Activated CD8-positive, alpha-beta memory T cell treated with anti-CD3 and anti-CD28 coated beads for 48 hours (primary cell): ENCODE data around the gene PCDHA7.
"Not testable (repeated sequence)": the region's sequence is repeated elsewhere in the genome, so short reads cannot be mapped to it uniquely, and the experiment has no call there.

Source experiments
- DNase-seq, 3 experiments: peaks; one replicate each; pipeline ENCODE4 v3.0.0-alpha.2; 2020; ENCODE audit warnings: low read depth in 2 of 3, low spot score in 2 of 3

Gene PCDHA7

GRCh38 chr5:140822969-140823368, 11.1 kb upstream of the PCDHA7 start:
- DNase-seq, result not testable (repeated sequence)

- DNase-seq, result no peak
Measured at GRCh38 chr5:140823475-140823874, 10.6 kb upstream of the PCDHA7 start.

DNA sequence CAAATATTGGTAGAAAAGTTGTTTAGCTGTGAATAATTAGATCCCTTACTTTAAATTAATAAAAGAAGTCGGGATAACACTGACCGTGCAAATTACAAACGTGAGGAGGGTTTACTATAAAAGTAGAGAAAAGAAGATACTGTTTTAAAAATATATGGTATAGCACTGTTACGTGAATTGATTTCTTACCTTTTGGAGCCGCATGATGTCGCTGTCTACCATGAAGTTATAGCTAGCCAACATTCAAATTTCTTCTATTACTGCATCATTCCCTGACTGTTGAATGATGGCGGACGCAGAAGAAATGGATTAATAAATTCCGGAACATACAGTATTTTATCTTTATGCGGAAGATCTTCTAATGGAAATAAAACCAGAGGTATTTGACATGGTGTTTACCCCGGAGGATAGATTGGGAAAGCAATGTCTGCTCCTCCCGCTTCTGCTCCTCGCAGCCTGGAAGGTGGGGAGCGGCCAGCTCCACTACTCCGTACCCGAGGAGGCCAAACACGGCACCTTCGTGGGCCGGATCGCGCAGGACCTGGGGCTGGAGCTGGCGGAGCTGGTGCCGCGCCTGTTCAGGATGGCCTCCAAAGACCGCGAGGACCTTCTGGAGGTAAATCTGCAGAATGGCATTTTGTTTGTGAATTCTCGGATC, 6.2 kb upstream of the PCDHA7 start, which contains the start of gene PCDHA6:
TSS of gene PCDHA6 (plus strand) at position 257 of the 658 bp plus-strand sequence. CDS start at position 389, 132 bp downstream.
- DNase-seq, result no peak

DNA sequence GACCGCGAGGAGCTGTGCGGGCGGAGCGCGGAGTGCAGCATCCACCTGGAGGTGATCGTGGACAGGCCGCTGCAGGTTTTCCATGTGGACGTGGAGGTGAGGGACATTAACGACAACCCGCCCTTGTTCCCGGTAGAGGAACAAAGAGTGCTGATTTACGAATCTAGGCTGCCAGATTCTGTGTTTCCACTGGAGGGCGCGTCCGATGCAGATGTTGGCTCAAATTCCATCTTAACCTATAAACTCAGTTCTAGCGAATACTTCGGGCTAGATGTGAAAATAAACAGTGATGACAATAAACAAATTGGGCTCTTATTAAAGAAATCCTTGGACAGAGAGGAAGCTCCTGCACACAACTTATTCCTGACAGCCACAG, 5.7 kb upstream of the PCDHA7 start:
- no peak for DNase-seq

DNA sequence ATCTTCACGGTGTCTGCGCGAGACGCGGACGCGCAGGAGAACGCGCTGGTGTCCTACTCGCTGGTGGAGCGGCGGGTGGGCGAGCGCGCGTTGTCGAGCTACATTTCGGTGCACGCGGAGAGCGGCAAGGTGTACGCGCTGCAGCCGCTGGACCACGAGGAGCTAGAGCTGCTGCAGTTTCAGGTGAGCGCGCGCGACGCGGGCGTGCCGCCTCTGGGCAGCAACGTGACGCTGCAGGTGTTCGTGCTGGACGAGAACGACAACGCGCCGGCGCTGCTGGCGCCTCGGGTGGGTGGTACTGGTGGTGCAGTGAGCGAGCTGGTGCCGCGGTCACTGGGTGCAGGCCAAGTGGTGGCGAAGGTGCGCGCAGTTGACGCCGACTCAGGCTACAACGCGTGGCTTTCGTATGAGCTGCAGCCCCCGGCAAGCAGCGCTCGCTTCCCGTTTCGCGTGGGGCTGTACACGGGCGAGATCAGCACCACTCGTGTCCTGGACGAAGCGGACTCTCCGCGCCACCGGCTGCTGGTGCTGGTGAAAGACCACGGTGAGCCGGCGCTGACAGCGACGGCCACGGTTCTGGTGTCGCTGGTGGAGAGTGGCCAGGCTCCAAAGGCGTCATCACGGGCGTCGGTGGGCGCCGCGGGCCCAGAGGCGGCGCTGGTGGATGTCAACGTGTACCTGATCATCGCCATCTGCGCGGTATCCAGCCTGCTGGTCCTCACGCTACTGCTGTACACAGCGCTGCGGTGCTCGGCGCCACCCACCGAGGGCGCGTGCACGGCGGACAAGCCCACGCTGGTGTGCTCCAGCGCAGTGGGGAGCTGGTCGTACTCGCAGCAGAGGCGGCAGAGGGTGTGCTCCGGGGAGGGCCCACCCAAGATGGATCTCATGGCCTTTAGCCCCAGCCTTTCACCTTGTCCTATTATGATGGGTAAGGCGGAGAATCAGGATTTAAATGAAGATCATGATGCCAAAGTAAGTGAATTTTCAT, 4.3 kb upstream of the PCDHA7 start:
- DNase-seq, result not testable (repeated sequence)

DNA sequence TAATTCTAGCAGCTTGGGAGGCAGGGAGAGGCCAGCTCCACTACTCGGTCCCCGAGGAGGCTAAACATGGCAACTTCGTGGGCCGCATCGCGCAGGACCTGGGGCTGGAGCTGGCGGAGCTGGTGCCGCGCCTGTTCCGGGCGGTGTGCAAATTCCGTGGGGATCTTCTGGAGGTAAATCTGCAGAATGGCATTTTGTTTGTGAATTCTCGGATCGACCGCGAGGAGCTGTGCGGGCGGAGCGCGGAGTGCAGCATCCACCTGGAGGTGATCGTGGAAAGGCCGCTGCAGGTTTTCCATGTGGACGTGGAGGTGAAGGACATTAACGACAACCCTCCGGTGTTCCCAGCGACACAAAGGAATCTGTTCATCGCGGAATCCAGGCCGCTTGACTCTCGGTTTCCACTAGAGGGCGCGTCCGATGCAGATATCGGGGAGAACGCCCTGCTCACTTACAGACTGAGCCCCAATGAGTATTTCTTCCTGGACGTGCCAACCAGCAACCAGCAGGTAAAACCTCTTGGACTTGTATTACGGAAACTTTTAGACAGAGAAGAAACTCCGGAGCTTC, 455 bp downstream of the PCDHA7 start:
- DNase-seq, result not testable (repeated sequence)

DNA sequence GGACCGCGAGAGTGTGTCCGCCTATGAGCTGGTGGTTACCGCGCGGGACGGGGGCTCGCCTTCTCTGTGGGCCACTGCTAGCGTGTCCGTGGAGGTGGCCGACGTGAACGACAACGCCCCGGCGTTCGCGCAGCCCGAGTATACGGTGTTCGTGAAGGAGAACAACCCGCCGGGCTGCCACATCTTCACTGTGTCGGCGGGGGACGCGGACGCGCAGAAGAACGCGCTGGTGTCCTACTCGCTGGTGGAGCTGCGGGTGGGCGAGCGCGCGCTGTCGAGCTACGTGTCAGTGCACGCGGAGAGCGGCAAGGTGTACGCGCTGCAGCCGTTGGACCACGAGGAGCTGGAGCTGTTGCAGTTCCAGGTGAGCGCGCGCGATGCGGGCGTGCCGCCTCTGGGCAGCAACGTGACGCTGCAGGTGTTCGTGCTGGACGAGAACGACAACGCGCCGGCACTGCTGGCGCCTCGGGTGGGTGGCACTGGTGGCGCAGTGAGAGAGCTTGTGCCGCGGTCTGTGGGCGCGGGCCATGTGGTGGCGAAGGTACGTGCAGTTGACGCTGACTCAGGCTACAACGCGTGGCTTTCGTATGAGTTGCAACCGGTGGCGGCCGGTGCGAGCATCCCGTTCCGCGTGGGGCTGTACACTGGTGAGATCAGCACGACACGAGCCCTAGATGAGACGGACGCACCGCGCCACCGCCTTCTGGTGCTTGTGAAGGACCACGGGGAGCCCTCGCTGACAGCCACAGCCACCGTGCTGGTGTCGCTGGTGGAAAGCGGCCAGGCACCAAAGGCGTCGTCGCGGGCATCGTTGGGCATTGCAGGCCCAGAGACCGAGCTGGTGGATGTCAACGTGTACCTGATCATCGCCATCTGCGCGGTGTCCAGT, 1.8 kb downstream of the PCDHA7 start:
- DNase-seq, result no peak

GRCh38 chr5:140840978-140841962, 7.2 kb downstream of the PCDHA7 start, which contains the start of gene PCDHA8:
PCDHA8 (plus strand) TSS chr5:140841187; CDS start chr5:140841322, 135 bp downstream.
- no peak for DNase-seq

DNA sequence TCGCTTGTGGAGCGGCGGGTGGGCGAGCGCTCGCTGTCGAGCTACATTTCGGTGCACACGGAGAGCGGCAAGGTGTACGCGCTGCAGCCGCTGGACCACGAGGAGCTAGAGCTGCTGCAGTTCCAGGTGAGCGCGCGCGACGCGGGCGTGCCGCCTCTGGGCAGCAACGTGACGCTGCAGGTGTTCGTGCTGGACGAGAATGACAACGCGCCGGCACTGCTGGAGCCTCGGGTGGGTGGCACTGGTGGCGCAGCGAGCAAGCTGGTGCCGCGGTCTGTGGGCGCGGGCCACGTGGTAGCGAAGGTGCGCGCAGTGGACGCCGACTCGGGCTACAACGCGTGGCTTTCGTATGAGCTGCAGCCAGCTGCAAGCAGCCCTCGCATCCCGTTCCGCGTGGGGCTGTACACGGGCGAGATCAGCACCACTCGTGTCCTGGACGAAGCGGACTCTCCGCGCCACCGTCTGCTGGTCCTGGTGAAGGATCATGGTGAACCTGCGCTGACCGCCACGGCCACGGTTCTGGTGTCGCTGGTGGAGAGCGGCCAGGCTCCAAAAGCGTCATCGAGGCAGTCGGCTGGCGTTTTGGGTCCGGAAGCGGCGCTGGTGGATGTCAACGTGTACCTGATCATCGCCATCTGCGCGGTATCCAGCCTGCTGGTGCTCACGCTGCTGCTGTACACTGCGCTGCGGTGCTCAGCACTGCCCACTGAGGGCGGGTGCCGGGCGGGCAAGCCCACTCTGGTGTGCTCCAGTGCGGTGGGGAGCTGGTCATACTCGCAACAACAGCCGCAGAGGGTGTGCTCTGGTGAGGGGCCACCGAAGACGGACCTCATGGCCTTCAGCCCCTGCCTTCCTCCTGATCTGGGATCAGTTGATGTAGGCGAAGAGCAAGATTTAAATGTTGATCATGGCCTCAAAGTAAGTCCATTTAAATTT, 9.0 kb downstream of the PCDHA7 start:
- no peak for DNase-seq

GRCh38 chr5:140848139-140849102, 14.4 kb downstream of the PCDHA7 start, which contains the start of gene PCDHA9:
PCDHA9 (plus strand) TSS chr5:140848382; CDS start chr5:140848496, 114 bp downstream.
- DNase-seq, result not testable (repeated sequence)

DNA sequence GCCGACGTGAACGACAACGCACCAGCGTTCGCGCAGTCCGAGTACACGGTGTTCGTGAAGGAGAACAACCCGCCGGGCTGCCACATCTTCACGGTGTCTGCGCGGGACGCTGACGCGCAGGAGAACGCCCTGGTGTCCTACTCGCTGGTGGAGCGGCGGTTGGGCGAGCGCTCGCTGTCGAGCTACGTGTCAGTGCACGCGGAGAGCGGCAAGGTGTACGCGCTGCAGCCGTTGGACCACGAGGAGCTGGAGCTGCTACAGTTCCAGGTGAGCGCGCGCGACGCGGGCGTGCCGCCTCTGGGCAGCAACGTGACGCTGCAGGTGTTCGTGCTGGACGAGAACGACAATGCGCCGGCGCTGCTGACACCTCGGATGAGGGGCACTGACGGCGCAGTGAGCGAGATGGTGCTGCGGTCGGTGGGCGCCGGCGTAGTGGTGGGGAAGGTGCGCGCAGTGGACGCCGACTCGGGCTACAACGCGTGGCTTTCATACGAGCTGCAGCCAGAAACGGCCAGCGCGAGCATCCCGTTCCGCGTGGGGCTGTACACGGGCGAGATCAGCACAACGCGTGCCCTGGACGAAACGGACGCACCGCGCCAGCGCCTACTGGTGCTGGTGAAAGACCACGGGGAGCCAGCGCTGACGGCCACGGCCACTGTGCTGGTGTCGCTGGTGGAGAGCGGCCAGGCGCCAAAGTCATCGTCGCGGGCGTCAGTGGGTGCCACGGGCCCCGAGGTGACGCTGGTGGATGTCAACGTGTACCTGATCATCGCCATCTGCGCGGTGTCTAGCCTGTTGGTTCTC, 16.0 kb downstream of the PCDHA7 start:
- not testable (repeated sequence) for DNase-seq

DNA sequence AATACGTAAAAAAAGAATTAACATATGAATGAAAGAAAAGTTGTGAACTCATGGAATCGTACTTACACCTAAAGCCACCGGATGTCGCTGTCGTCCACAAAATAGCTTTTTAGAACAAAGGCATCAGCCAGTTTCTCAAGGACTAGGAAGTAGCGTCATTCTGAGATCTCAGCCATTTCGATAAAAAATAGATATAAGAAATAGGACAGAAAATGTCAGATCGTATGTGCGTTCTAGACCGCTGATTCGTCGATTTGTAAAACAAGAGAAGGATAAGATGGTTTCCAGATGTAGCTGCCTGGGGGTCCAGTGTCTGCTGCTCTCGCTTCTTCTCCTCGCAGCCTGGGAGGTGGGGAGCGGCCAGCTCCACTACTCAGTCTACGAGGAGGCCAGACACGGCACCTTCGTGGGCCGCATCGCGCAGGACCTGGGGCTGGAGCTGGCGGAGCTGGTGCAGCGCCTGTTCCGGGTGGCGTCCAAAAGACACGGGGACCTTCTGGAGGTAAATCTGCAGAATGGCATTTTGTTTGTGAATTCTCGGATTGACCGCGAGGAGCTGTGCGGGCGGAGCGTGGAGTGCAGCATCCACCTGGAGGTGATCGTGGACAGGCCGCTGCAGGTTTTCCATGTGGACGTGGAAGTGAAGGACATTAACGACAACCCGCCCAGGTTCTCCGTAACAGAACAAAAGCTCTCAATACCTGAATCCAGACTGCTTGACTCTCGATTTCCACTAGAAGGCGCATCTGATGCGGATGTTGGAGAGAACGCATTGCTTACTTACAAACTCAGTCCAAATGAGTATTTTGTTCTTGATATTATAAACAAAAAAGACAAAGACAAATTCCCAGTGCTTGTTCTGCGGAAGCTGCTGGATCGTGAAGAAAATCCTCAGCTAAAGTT, 22.0 kb downstream of the PCDHA7 start, which contains the start of gene PCDHA10:
TSS of gene PCDHA10 (plus strand) at position 126 of the 903 bp plus-strand sequence. CDS start at position 278, 152 bp downstream.
- no peak for DNase-seq

GRCh38 chr5:140857177-140857986, 23.3 kb downstream of the PCDHA7 start:
- no peak for DNase-seq

GRCh38 chr5:140857987-140858240, 23.8 kb downstream of the PCDHA7 start:
- DNase-seq, result no peak
